BLaER1 (cell line): ENCODE data around the gene TSPAN9.

Source experiments
- H3K27ac ChIP-seq: shearing (Covaris generic); formaldehyde crosslinking; 2 replicates; pipeline ENCODE4 v1.8.1; 2022
- H3K27me3 ChIP-seq: shearing (Covaris generic); formaldehyde crosslinking; 2 replicates; pipeline ENCODE4 v1.8.1; 2022
- H3K36me3 ChIP-seq: shearing (Covaris generic); formaldehyde crosslinking; 2 replicates; pipeline ENCODE4 v1.8.1; 2022
- H3K4me1 ChIP-seq: shearing (Covaris generic); formaldehyde crosslinking; 2 replicates; pipeline ENCODE4 v1.8.1; 2022
- H3K4me2 ChIP-seq: shearing (Covaris generic); formaldehyde crosslinking; 2 replicates; pipeline ENCODE4 v1.8.1; 2022
- H3K4me3 ChIP-seq: shearing (Covaris generic); formaldehyde crosslinking; 2 replicates; pipeline ENCODE4 v1.8.1; 2022
- H3K9ac ChIP-seq: shearing (Covaris generic); formaldehyde crosslinking; 2 replicates; pipeline ENCODE4 v1.8.1; 2022
- H3K9me3 ChIP-seq: shearing (Covaris generic); formaldehyde crosslinking; 2 replicates; pipeline ENCODE4 v1.8.1; 2022
- H4K20me1 ChIP-seq: shearing (Covaris generic); formaldehyde crosslinking; 2 replicates; pipeline ENCODE4 v1.8.1; 2022
- Cebpa-rat ChIP-seq: shearing (Covaris generic); IDR thresholded peaks from 2 replicates; pipeline ENCODE4 v1.8.1; 2022

TSPAN9 gene

GRCh38 chr12:3204730-3205531, 127.8 kb downstream of the TSPAN9 start:
- no peak for TF ChIP-seq Cebpa-rat

GRCh38 chr12:3205742-3206519, 128.8 kb downstream of the TSPAN9 start:
- Histone ChIP-seq H3K36me3 (no peaks in the 10 kb centered on the region), H3K9me3 (no peaks in the 10 kb centered on the region), H3K9ac (peak overlapping the region; percentile 65), H4K20me1 (peaks cover 19% of the 10 kb centered on the region), H3K27me3 (peaks cover 20% of the 10 kb centered on the region), H3K27ac (peak overlapping the region; percentile 68), H3K4me3 (peak overlapping the region; percentile 34; the same call in 1 of the 2 replicates), H3K4me1 (peaks cover 71% of the 10 kb centered on the region), H3K4me2 (peak overlapping the region; percentile 89)
- TF ChIP-seq Cebpa-rat, result no peak

More at GRCh38 chr12:3204730-3205531, 127.8 kb downstream of the TSPAN9 start:
- Histone ChIP-seq H3K4me1 (peaks cover 81% of the 10 kb centered on the region), H3K9me3 (no peaks in the 10 kb centered on the region), H4K20me1 (peaks cover 29% of the 10 kb centered on the region), H3K9ac (peak overlapping the region; percentile 65), H3K27me3 (peaks cover 30% of the 10 kb centered on the region), H3K4me3 (no peak overlapping the region), H3K27ac (peak overlapping the region; percentile 68; the same call in 1 of the 2 replicates), H3K36me3 (no peaks in the 10 kb centered on the region), H3K4me2 (peak overlapping the region; percentile 89)

GRCh38 chr12:3206536-3207072, 129.4 kb downstream of the TSPAN9 start:
- TF ChIP-seq Cebpa-rat, result no peak
- Histone ChIP-seq H3K27ac (peak overlapping the region; percentile 68; the same call in 1 of the 2 replicates), H3K4me2 (peak overlapping the region; percentile 89), H4K20me1 (peaks cover 12% of the 10 kb centered on the region), H3K9me3 (no peaks in the 10 kb centered on the region), H3K4me3 (peak overlapping the region; percentile 34; the same call in 1 of the 2 replicates), H3K4me1 (peaks cover 67% of the 10 kb centered on the region), H3K36me3 (no peaks in the 10 kb centered on the region), H3K27me3 (peaks cover 13% of the 10 kb centered on the region), H3K9ac (peak overlapping the region; percentile 65)

GRCh38 chr12:3207175-3207574, 130.0 kb downstream of the TSPAN9 start:
- H3K27ac ChIP-seq, result peak overlapping the region; percentile 39; the same call in 1 of the 2 replicates
- no peaks in the 10 kb centered on the region for H3K36me3 ChIP-seq
- peaks cover 67% of the 10 kb centered on the region for H3K4me1 ChIP-seq
- H3K4me2 ChIP-seq, result peak overlapping the region; percentile 89
- peaks cover 7% of the 10 kb centered on the region for H4K20me1 ChIP-seq
- H3K9me3 ChIP-seq, result no peaks in the 10 kb centered on the region
- no peak overlapping the region for H3K4me3 ChIP-seq
- no peak for TF ChIP-seq Cebpa-rat
- H3K9ac ChIP-seq, result 0 out of 2 replicates have a peak overlapping the region, but pooled peaks have one; percentile 27
- peaks cover 7% of the 10 kb centered on the region for H3K27me3 ChIP-seq

GRCh38 chr12:3207858-3208257, 130.7 kb downstream of the TSPAN9 start:
- H3K27me3 ChIP-seq, result peaks cover under 1% of the 10 kb centered on the region; the same call in 1 of the 2 replicates

GRCh38 chr12:3213188-3213587, 136.0 kb downstream of the TSPAN9 start:
- H3K4me1 ChIP-seq, result peaks cover 67% of the 10 kb centered on the region
- H3K27me3 ChIP-seq, result no peaks in the 10 kb centered on the region
- no peaks in the 10 kb centered on the region for H3K36me3 ChIP-seq
- no peak overlapping the region for H3K9ac ChIP-seq
- H3K4me3 ChIP-seq, result no peak overlapping the region
- no peaks in the 10 kb centered on the region for H3K9me3 ChIP-seq
- TF ChIP-seq Cebpa-rat, result no peak
- no peaks in the 10 kb centered on the region for H4K20me1 ChIP-seq
- peak overlapping the region; percentile 97 for H3K4me2 ChIP-seq
- H3K27ac ChIP-seq, result no peak overlapping the region

More at GRCh38 chr12:3207858-3208257, 130.7 kb downstream of the TSPAN9 start:
- H3K36me3 ChIP-seq, result no peaks in the 10 kb centered on the region
- H4K20me1 ChIP-seq, result no peaks in the 10 kb centered on the region
- peaks cover 66% of the 10 kb centered on the region for H3K4me1 ChIP-seq
- 0 out of 2 replicates have a peak overlapping the region, but pooled peaks have one; percentile 27 for H3K9ac ChIP-seq
- peak overlapping the region; percentile 41; the same call in 1 of the 2 replicates for H3K27ac ChIP-seq
- H3K4me2 ChIP-seq, result peak overlapping the region; percentile 89
- TF ChIP-seq Cebpa-rat, result no peak
- H3K9me3 ChIP-seq, result no peaks in the 10 kb centered on the region
- H3K4me3 ChIP-seq, result no peak overlapping the region

- Histone ChIP-seq H3K9ac (peak overlapping the region; percentile 66; the same call in 1 of the 2 replicates), H3K4me3 (no peak overlapping the region), H3K36me3 (no peaks in the 10 kb centered on the region), H3K4me2 (peak overlapping the region; percentile 97), H3K27me3 (no peaks in the 10 kb centered on the region), H3K9me3 (no peaks in the 10 kb centered on the region), H3K4me1 (peaks cover 69% of the 10 kb centered on the region), H4K20me1 (no peaks in the 10 kb centered on the region), H3K27ac (peak overlapping the region; percentile 78; the same call in 1 of the 2 replicates)
- TF ChIP-seq Cebpa-rat, result no peak
These were observed 136.6 kb downstream of the TSPAN9 start for GRCh38 chr12:3213768-3214167.

GRCh38 chr12:3214526-3215365, 137.6 kb downstream of the TSPAN9 start:
- peaks cover 73% of the 10 kb centered on the region for H3K4me1 ChIP-seq
- peak overlapping the region; percentile 66 for H3K9ac ChIP-seq
- H3K9me3 ChIP-seq, result no peaks in the 10 kb centered on the region
- no peaks in the 10 kb centered on the region for H4K20me1 ChIP-seq
- peak overlapping the region; percentile 78 for H3K27ac ChIP-seq
- H3K4me2 ChIP-seq, result peak overlapping the region; percentile 97
- H3K36me3 ChIP-seq, result no peaks in the 10 kb centered on the region
- H3K27me3 ChIP-seq, result no peaks in the 10 kb centered on the region
- no peak for TF ChIP-seq Cebpa-rat
- H3K4me3 ChIP-seq, result 0 out of 2 replicates have a peak overlapping the region, but pooled peaks have one; percentile 35
